Measurements from ENCODE around the gene GAGE12C. TPM values are rescaled to one million over a fixed set of nuclear protein-coding genes. Genes with fewer than 3 reads are reported as not detected.
"Not testable (repeated sequence)": the region's sequence is repeated elsewhere in the genome, so short reads cannot be mapped to it uniquely, and the experiment has no call there.

GAGE12C gene
- not detected for polyA plus RNA-seq (2013, experiment 1 of 2)
- polyA plus RNA-seq (2013, experiment 2 of 2) = not detected

GRCh38 chrX:49531877-49532276, at the start of gene GAGE12C:
Gene GAGE12C, plus strand, starts transcription at chrX:49532177. Its CDS starts 1,155 bp downstream, at chrX:49533332.
- not testable (repeated sequence) for H2BK120ac ChIP-seq (ENCODE audit: low read depth, low read length); H3K9ac ChIP-seq (ENCODE audit: low read depth, low read length, poor library complexity); H3K23ac ChIP-seq (ENCODE audit: low read depth, low read length, poor library complexity); H3K9me3 ChIP-seq (replicated peaks in 1 of 2; ENCODE audit: control insufficient read depth in 2 of 2, insufficient read depth in 1 of 2, low read depth in 1 of 2, low read length in 2 of 2); H3K18ac ChIP-seq (ENCODE audit: low read length); H3K4me1 ChIP-seq (ENCODE audit: control insufficient read depth in 2 of 2, insufficient read depth in 1 of 2, low read depth in 1 of 2, low read length in 2 of 2); H3K36me3 ChIP-seq (replicated peaks in 1 of 2; ENCODE audit: control insufficient read depth in 2 of 2, insufficient read depth in 2 of 2, low read length in 2 of 2); H3K79me1 ChIP-seq (ENCODE audit: low read depth, low read length); H4K91ac ChIP-seq (ENCODE audit: low read depth, low read length, poor library complexity); DNase-seq (ENCODE audit: low spot score); H2BK12ac ChIP-seq (ENCODE audit: low read length); H3K27ac ChIP-seq (replicated peaks; ENCODE audit: low read length); H2AK5ac ChIP-seq (ENCODE audit: low read depth, low read length); H3K4ac ChIP-seq (ENCODE audit: low read length); H3K4me3 ChIP-seq (ENCODE audit: low read length in 2 of 2); H3K4me2 ChIP-seq (ENCODE audit: insufficient read depth, low read length, poor library complexity, severe bottlenecking); H3K27me3 ChIP-seq (ENCODE audit: control insufficient read depth in 3 of 3, insufficient read depth in 3 of 3, low read depth in 1 of 3, low read length in 3 of 3); H2AFZ ChIP-seq (ENCODE audit: low read length); H3K14ac ChIP-seq (ENCODE audit: low read length); H2BK5ac ChIP-seq (ENCODE audit: low read length); H2BK15ac ChIP-seq (ENCODE audit: low read length); H4K8ac ChIP-seq (ENCODE audit: low read depth, low read length)
- no CpG with 5 or more reads among the region's 16 CpGs for WGBS, 2 donors (ENCODE audit: extremely low coverage in 2 of 2, insufficient read length in 2 of 2, insufficient replicate concordance in 1 of 2)

- H2BK120ac ChIP-seq (ENCODE audit: low read depth, low read length); H3K4me3 ChIP-seq (ENCODE audit: low read length in 2 of 2); DNase-seq (ENCODE audit: low spot score); H2AK5ac ChIP-seq (ENCODE audit: low read depth, low read length); H3K4me2 ChIP-seq (ENCODE audit: insufficient read depth, low read length, poor library complexity, severe bottlenecking); H3K18ac ChIP-seq (ENCODE audit: low read length); H2BK5ac ChIP-seq (ENCODE audit: low read length); H3K14ac ChIP-seq (ENCODE audit: low read length); H3K79me1 ChIP-seq (ENCODE audit: low read depth, low read length); H3K9me3 ChIP-seq (replicated peaks in 1 of 2; ENCODE audit: control insufficient read depth in 2 of 2, insufficient read depth in 1 of 2, low read depth in 1 of 2, low read length in 2 of 2); H2AFZ ChIP-seq (ENCODE audit: low read length); H3K27me3 ChIP-seq (ENCODE audit: control insufficient read depth in 3 of 3, insufficient read depth in 3 of 3, low read depth in 1 of 3, low read length in 3 of 3); H2BK12ac ChIP-seq (ENCODE audit: low read length); H3K36me3 ChIP-seq (replicated peaks in 1 of 2; ENCODE audit: control insufficient read depth in 2 of 2, insufficient read depth in 2 of 2, low read length in 2 of 2); H3K23ac ChIP-seq (ENCODE audit: low read depth, low read length, poor library complexity); H3K27ac ChIP-seq (replicated peaks; ENCODE audit: low read length); H3K4ac ChIP-seq (ENCODE audit: low read length); H4K91ac ChIP-seq (ENCODE audit: low read depth, low read length, poor library complexity); H3K9ac ChIP-seq (ENCODE audit: low read depth, low read length, poor library complexity); H2BK15ac ChIP-seq (ENCODE audit: low read length); H3K4me1 ChIP-seq (ENCODE audit: control insufficient read depth in 2 of 2, insufficient read depth in 1 of 2, low read depth in 1 of 2, low read length in 2 of 2); H4K8ac ChIP-seq (ENCODE audit: low read depth, low read length): not testable (repeated sequence)
- no CpG with 5 or more reads among the region's 16 CpGs for WGBS, 2 donors (ENCODE audit: extremely low coverage in 2 of 2, insufficient read length in 2 of 2, insufficient replicate concordance in 1 of 2)
Observed at GRCh38 chrX:49541433-49541832, 9.5 kb downstream of the GAGE12C start, which contains the start of gene GAGE12D. Gene GAGE12D, plus strand, starts transcription at chrX:49541733. Its CDS starts 1,155 bp downstream, at chrX:49542888.

GRCh38 chrX:49550989-49551388, 19.0 kb downstream of the GAGE12C start, which contains the start of gene GAGE12E:
Gene GAGE12E, plus strand, starts transcription at chrX:49551289. Its CDS starts 1,155 bp downstream, at chrX:49552444.
- not testable (repeated sequence) for H3K36me3 ChIP-seq (replicated peaks in 1 of 2; ENCODE audit: control insufficient read depth in 2 of 2, insufficient read depth in 2 of 2, low read length in 2 of 2); H3K27me3 ChIP-seq (ENCODE audit: control insufficient read depth in 3 of 3, insufficient read depth in 3 of 3, low read depth in 1 of 3, low read length in 3 of 3); H2BK15ac ChIP-seq (ENCODE audit: low read length); H3K23ac ChIP-seq (ENCODE audit: low read depth, low read length, poor library complexity); H4K91ac ChIP-seq (ENCODE audit: low read depth, low read length, poor library complexity); H2AK5ac ChIP-seq (ENCODE audit: low read depth, low read length); H3K4me2 ChIP-seq (ENCODE audit: insufficient read depth, low read length, poor library complexity, severe bottlenecking); H3K14ac ChIP-seq (ENCODE audit: low read length); H3K27ac ChIP-seq (replicated peaks; ENCODE audit: low read length); H4K8ac ChIP-seq (ENCODE audit: low read depth, low read length); H3K4me1 ChIP-seq (ENCODE audit: control insufficient read depth in 2 of 2, insufficient read depth in 1 of 2, low read depth in 1 of 2, low read length in 2 of 2); H2BK5ac ChIP-seq (ENCODE audit: low read length); H2AFZ ChIP-seq (ENCODE audit: low read length); H2BK12ac ChIP-seq (ENCODE audit: low read length); H3K9me3 ChIP-seq (replicated peaks in 1 of 2; ENCODE audit: control insufficient read depth in 2 of 2, insufficient read depth in 1 of 2, low read depth in 1 of 2, low read length in 2 of 2); H3K79me1 ChIP-seq (ENCODE audit: low read depth, low read length); H3K4me3 ChIP-seq (ENCODE audit: low read length in 2 of 2); H2BK120ac ChIP-seq (ENCODE audit: low read depth, low read length); H3K9ac ChIP-seq (ENCODE audit: low read depth, low read length, poor library complexity); DNase-seq (ENCODE audit: low spot score); H3K18ac ChIP-seq (ENCODE audit: low read length); H3K4ac ChIP-seq (ENCODE audit: low read length)
- WGBS, 2 donors (ENCODE audit: extremely low coverage in 2 of 2, insufficient read length in 2 of 2, insufficient replicate concordance in 1 of 2) = no CpG with 5 or more reads among the region's 16 CpGs

GRCh38 chrX:49560542-49560941, 28.6 kb downstream of the GAGE12C start, which contains the start of gene GAGE12F:
Gene GAGE12F, plus strand, starts transcription at chrX:49560842. Its CDS starts 1,155 bp downstream, at chrX:49561997.
- H3K27me3 ChIP-seq (ENCODE audit: control insufficient read depth in 3 of 3, insufficient read depth in 3 of 3, low read depth in 1 of 3, low read length in 3 of 3); H3K4me2 ChIP-seq (ENCODE audit: insufficient read depth, low read length, poor library complexity, severe bottlenecking); H3K27ac ChIP-seq (replicated peaks; ENCODE audit: low read length); H2BK5ac ChIP-seq (ENCODE audit: low read length); H4K8ac ChIP-seq (ENCODE audit: low read depth, low read length); H2BK120ac ChIP-seq (ENCODE audit: low read depth, low read length); H3K79me1 ChIP-seq (ENCODE audit: low read depth, low read length); H3K36me3 ChIP-seq (replicated peaks in 1 of 2; ENCODE audit: control insufficient read depth in 2 of 2, insufficient read depth in 2 of 2, low read length in 2 of 2); H2BK12ac ChIP-seq (ENCODE audit: low read length); H4K91ac ChIP-seq (ENCODE audit: low read depth, low read length, poor library complexity); H2BK15ac ChIP-seq (ENCODE audit: low read length); H3K14ac ChIP-seq (ENCODE audit: low read length); H2AFZ ChIP-seq (ENCODE audit: low read length); H3K9me3 ChIP-seq (replicated peaks in 1 of 2; ENCODE audit: control insufficient read depth in 2 of 2, insufficient read depth in 1 of 2, low read depth in 1 of 2, low read length in 2 of 2); H3K4ac ChIP-seq (ENCODE audit: low read length); DNase-seq (ENCODE audit: low spot score); H3K4me3 ChIP-seq (ENCODE audit: low read length in 2 of 2); H3K9ac ChIP-seq (ENCODE audit: low read depth, low read length, poor library complexity); H2AK5ac ChIP-seq (ENCODE audit: low read depth, low read length); H3K23ac ChIP-seq (ENCODE audit: low read depth, low read length, poor library complexity); H3K18ac ChIP-seq (ENCODE audit: low read length); H3K4me1 ChIP-seq (ENCODE audit: control insufficient read depth in 2 of 2, insufficient read depth in 1 of 2, low read depth in 1 of 2, low read length in 2 of 2): not testable (repeated sequence)
- no CpG with 5 or more reads among the region's 16 CpGs for WGBS, 2 donors (ENCODE audit: extremely low coverage in 2 of 2, insufficient read length in 2 of 2, insufficient replicate concordance in 1 of 2)
